Lung (tissue), 12 donors: Measurements from ENCODE around the gene SH3PXD2B. TPM values are rescaled to one million over a fixed set of nuclear protein-coding genes. Genes with fewer than 3 reads are reported as not detected.

ENCODE experiments used
- ATAC-seq: fragments of 200-7000 bp; cut with Tn5 transposase; one replicate; pipeline ENCODE4 v1.9.1; 2020; ENCODE audit warnings: moderate number of reproducible peaks; ENCODE audit not compliant: insufficient read depth, low FRiP score
- DNase-seq, 3 donors: peaks; one replicate each; pipeline ENCODE4 v3.0.0-alpha.2; 2013 to 2017
- H3K27ac ChIP-seq, 2 donors: one replicate each; pipeline ENCODE4 v1.5.1; 2013; ENCODE audit warnings: mild to moderate bottlenecking in 2 of 2, moderate library complexity in 2 of 2, control low read depth in 1 of 2, inconsistent platforms in 1 of 2, low read depth in 1 of 2, low read length in 1 of 2
- H3K27me3 ChIP-seq, 3 donors: one replicate each; pipeline ENCODE4 v1.5.1; 2013; ENCODE audit warnings: low read length in 2 of 3; ENCODE audit not compliant: control insufficient read depth in 3 of 3, insufficient read depth in 3 of 3
- H3K36me3 ChIP-seq, 4 donors: one replicate each; pipeline ENCODE4 v1.5.1; 2013; ENCODE audit warnings: low read length in 4 of 4, mild to moderate bottlenecking in 1 of 4, moderate library complexity in 1 of 4; ENCODE audit not compliant: control insufficient read depth in 4 of 4, insufficient read depth in 4 of 4
- H3K4me1 ChIP-seq, 5 donors: one replicate each; pipeline ENCODE4 v1.5.1; 2013; ENCODE audit warnings: low read length in 5 of 5, mild to moderate bottlenecking in 2 of 5, moderate library complexity in 1 of 5; ENCODE audit not compliant: control insufficient read depth in 5 of 5, insufficient read depth in 5 of 5
- H3K4me3 ChIP-seq: one replicate; pipeline ENCODE4 v1.5.1; 2013; ENCODE audit warnings: mild to moderate bottlenecking, control low read depth, moderate library complexity
- H3K9ac ChIP-seq, 2 donors: one replicate each; pipeline ENCODE4 v1.5.1; 2013; ENCODE audit warnings: low read length in 2 of 2, control low read depth in 1 of 2; ENCODE audit not compliant: insufficient read depth in 1 of 2
- H3K9me3 ChIP-seq, 4 donors: one replicate each; pipeline ENCODE4 v1.5.1; 2013; ENCODE audit warnings: low read length in 3 of 4, mild to moderate bottlenecking in 1 of 4, moderate library complexity in 1 of 4; ENCODE audit not compliant: control insufficient read depth in 4 of 4, insufficient read depth in 3 of 4
- WGBS, 2 donors: extraction: QIAGEN DNeasy Blood & Tissue Kit; methylation state at CpG; one replicate each; pipeline ENCODE4 v1.1.7; 2013; 5-methylcytosine and 5-hydroxymethylcytosine counted together
- polyA plus RNA-seq, 2 donors: library from polyadenylated mRNA; stranded (reverse); fragments of 200-250 nt; gene quantifications; one replicate each; pipeline ENCODE4 v1.2.1, GENCODE V29; 2013
- total RNA-seq, 2 donors: library from RNA; depleted of rRNA in 1 of 2; stranded (reverse); fragments of >200 nt in 1 of 2; gene quantifications; one replicate each; pipeline ENCODE4 v1.2.1, GENCODE V29; 2014 to 2021
- TF ChIP-seq, protein P1 (sequence below): IDR thresholded peaks from 2 replicates; pipeline ENCODE4 v1.5.1; 2012; ENCODE audit warnings: mild to moderate bottlenecking; ENCODE audit errors: control extremely low read depth, extremely low read depth
- donor health status: control.
- donor health status: control.
- donor health status: Bipolar disorder and iron deficiency.
- donor health status: healthy.
- donor health status: DM: yes; HTN: yes; CAD: no.

Gene SH3PXD2B
- total and polyA plus RNA-seq, 4 donors = 8.0 to 56.0 (median 21.4) TPM

DNA sequence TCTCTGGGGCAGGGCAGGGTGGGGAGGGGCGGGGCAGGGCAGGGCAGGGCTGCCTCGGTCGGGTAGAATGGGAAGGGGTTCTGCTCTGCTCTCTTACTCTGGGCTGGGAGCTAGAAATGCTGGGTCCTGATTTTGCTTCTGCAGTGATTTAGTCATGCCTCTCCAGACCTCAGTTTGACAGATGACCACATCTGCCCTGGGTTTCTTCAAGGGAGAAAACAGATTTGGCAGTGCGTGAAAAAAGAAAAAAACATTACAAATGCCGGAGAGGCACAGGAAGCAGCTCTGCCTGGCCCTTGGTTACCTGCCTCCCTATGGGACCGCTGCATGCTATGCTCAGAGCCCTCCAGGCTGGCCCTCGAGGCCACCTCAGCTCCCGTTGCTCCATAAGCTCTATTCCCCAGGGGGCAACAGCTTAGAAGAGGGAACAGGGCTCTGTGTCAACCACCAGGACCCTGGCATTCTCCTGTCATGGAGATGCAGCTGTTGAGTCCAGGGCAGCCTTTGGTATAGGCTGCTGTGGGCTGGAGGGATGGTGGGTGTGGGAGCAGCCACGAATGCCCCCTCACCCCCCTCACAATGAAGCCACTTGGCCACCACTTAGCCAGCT lies 117.5 kb downstream of the SH3PXD2B start:
- no peak overlapping the region for H3K9ac ChIP-seq
- H3K4me1 ChIP-seq = no peaks in the 10 kb centered on the region
- H3K27ac ChIP-seq = no peak overlapping the region
- ATAC-seq (no peak), DNase-seq (no peak)
- 85 to 90% methylated on average over 9 of the region's 9 CpGs for WGBS, 2 donors
- peaks cover 0 to 2% (median 0%) of the 10 kb centered on the region in 4 donors for H3K9me3 ChIP-seq
- peaks cover 0 to 22% (median 14%) of the 10 kb centered on the region in 4 donors for H3K36me3 ChIP-seq
- H3K27me3 ChIP-seq = no peaks in the 10 kb centered on the region
- H3K4me3 ChIP-seq = no peak overlapping the region
- TF ChIP-seq, protein P1, sequence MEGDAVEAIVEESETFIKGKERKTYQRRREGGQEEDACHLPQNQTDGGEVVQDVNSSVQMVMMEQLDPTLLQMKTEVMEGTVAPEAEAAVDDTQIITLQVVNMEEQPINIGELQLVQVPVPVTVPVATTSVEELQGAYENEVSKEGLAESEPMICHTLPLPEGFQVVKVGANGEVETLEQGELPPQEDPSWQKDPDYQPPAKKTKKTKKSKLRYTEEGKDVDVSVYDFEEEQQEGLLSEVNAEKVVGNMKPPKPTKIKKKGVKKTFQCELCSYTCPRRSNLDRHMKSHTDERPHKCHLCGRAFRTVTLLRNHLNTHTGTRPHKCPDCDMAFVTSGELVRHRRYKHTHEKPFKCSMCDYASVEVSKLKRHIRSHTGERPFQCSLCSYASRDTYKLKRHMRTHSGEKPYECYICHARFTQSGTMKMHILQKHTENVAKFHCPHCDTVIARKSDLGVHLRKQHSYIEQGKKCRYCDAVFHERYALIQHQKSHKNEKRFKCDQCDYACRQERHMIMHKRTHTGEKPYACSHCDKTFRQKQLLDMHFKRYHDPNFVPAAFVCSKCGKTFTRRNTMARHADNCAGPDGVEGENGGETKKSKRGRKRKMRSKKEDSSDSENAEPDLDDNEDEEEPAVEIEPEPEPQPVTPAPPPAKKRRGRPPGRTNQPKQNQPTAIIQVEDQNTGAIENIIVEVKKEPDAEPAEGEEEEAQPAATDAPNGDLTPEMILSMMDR = no peak

DNA sequence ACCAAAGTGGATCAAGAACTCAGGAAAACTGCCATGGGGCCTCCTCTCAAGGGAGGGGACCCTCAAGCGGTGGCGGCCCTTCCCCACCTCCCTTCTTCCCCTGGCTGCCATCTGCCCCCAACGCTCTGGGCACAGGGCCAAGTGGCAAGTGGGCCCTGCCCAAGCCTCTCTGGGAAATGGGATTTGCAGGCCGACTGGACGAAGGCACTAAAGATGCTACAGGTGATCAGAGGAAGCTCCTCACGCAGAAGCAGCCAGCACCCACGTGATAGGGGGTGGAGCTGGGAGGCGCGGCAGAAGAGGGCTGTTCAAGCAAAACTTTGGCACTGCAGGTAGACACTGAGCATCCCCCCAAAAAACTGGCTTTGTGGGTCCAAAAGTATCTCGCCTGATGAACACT lies 118.1 kb downstream of the SH3PXD2B start:
- ATAC-seq (no peak), DNase-seq (peak in 1 of 3 donors; percentile 17)
- Histone ChIP-seq H3K4me3 (no peak overlapping the region), H3K27me3 (no peaks in the 10 kb centered on the region), H3K9me3 (peaks cover 0 to 2% (median 0%) of the 10 kb centered on the region in 4 donors), H3K9ac (peak overlapping the region in 1 of 2 donors; percentile 3), H3K4me1 (no peaks in the 10 kb centered on the region), H3K36me3 (peaks cover 0 to 22% (median 14%) of the 10 kb centered on the region in 4 donors), H3K27ac (no peak overlapping the region)
- TF ChIP-seq, protein P1 = no peak
- 62 to 68% methylated on average over 10 of the region's 10 CpGs for WGBS, 2 donors

DNA sequence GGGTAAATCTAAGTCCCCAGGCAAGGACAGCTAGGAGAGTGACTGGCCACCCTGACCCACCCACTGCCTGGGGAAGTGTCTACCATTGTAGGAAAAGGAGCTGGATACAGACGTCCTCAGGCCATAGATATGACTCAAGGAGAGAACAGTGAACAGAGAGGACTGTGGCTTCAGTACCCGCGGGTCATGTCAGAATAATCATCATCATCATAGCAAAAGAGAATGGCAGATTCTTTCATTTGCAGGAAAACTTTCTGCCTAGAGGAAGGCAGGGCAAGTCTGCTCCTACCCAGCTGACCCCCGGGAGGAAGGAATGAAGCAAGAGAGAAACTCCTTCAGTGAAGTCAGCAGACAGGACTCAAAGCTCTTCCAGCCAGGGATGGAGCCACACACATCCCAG lies 118.6 kb downstream of the SH3PXD2B start:
- Histone ChIP-seq H3K27me3 (no peaks in the 10 kb centered on the region), H3K27ac (no peak overlapping the region), H3K9ac (no peak overlapping the region), H3K4me1 (no peaks in the 10 kb centered on the region), H3K4me3 (no peak overlapping the region), H3K9me3 (peaks cover 0 to 2% (median 0%) of the 10 kb centered on the region in 4 donors), H3K36me3 (peaks cover 0 to 19% (median 12%) of the 10 kb centered on the region in 4 donors)
- DNase-seq (no peak), ATAC-seq (no peak)
- 84% methylated on average over 4 of the region's 4 CpGs for WGBS, 2 donors
- TF ChIP-seq, protein P1 = no peak

GRCh38 chr5:172334641-172335040 lies 119.7 kb downstream of the SH3PXD2B start:
- Histone ChIP-seq H3K27ac (no peak overlapping the region), H3K9ac (no peak overlapping the region), H3K9me3 (peaks cover 0 to 2% (median 0%) of the 10 kb centered on the region in 4 donors), H3K4me3 (no peak overlapping the region), H3K4me1 (no peaks in the 10 kb centered on the region), H3K36me3 (peaks cover 0 to 17% (median 10%) of the 10 kb centered on the region in 4 donors), H3K27me3 (no peaks in the 10 kb centered on the region)
- TF ChIP-seq, protein P1 = no peak
- DNase-seq = no peak
- 95 to 97% methylated on average over 9 of the region's 9 CpGs for WGBS, 2 donors
- no peak for ATAC-seq
